ENCODE data around the gene GNG2.

DNA sequence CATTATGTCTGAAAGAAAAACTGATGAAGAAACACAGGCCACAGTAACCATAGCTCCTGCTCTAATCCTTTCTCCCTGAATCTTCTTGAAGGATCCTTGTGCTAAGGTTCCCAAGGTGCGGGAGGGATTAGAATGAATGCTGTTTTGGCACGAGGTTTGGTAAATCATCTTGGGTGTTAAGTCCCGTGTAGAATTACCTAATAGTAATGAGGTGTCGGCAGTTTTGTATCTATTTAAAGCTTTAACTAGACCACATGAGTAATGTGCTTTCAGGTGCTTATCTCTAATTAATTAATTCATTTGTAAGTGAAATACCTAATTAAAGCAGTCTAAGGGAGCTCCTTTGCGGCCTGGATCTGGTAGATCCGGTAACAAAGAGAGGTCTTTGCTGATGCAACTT, 53.9 kb downstream of the GNG2 start:
- TF ChIP-seq, protein P1, sequence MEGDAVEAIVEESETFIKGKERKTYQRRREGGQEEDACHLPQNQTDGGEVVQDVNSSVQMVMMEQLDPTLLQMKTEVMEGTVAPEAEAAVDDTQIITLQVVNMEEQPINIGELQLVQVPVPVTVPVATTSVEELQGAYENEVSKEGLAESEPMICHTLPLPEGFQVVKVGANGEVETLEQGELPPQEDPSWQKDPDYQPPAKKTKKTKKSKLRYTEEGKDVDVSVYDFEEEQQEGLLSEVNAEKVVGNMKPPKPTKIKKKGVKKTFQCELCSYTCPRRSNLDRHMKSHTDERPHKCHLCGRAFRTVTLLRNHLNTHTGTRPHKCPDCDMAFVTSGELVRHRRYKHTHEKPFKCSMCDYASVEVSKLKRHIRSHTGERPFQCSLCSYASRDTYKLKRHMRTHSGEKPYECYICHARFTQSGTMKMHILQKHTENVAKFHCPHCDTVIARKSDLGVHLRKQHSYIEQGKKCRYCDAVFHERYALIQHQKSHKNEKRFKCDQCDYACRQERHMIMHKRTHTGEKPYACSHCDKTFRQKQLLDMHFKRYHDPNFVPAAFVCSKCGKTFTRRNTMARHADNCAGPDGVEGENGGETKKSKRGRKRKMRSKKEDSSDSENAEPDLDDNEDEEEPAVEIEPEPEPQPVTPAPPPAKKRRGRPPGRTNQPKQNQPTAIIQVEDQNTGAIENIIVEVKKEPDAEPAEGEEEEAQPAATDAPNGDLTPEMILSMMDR (IDR thresholded peaks at IDR 0.05; ENCODE audit: borderline replicate concordance, extremely low read depth, low read length, poor library complexity, severe bottlenecking): no peak
- no peak for TF ChIP-seq EZH2 (IDR thresholded peaks at IDR 0.05; ENCODE audit: borderline replicate concordance, low read depth, low read length, severe bottlenecking)
